Endothelial cell of umbilical vein (primary cell): Measurements from ENCODE around the gene LCN6. TPM values are rescaled to one million over a fixed set of nuclear protein-coding genes. Genes with fewer than 3 reads are reported as not detected.

Experiments
- BruUV-seq: library from RNA; stranded (reverse); fragments of 400-500 nt; replicated peaks from 2 replicates; lab custom pipeline; 2021; lab: Mats Ljungman, UMichigan
- CTCF ChIA-PET: fragments of 300-600, 350-600 bp; sonication (Branson Sonifier 250); formaldehyde crosslinking; loops from one replicate; lab custom pipeline; 2021; ENCODE audit warnings: antibody characterized with exemption, inconsistent platforms; lab: Charles Lee
- POLR2A ChIA-PET: fragments of 300-600, 350-600 bp; sonication (Branson Sonifier 250); formaldehyde crosslinking; loops from one replicate; lab custom pipeline; 2021; ENCODE audit warnings: antibody characterized with exemption, inconsistent platforms; lab: Charles Lee
- DNase-seq: peaks from one replicate; pipeline ENCODE4 v3.0.0-alpha.2; 2011; ENCODE audit warnings: low read depth, low spot score
- FAIRE-seq: peaks from 2 replicates; lab custom pipeline; 2011; peaks lifted over from hg19 to GRCh38; lab: Jason Lieb, UNC
- H2AFZ ChIP-seq: 2 replicates; pipeline ENCODE4 v1.6.0; 2012; ENCODE audit warnings: low read depth, low read length, control low read depth, inconsistent platforms
- H3K27ac ChIP-seq: 2 replicates; pipeline ENCODE4 v1.5.1; 2011; ENCODE audit warnings: low read depth, mild to moderate bottlenecking, control low read depth, low read length, moderate library complexity; ENCODE audit not compliant: insufficient read depth
- H3K27me3 ChIP-seq, 2 experiments: 2 replicates each; pipeline versions ENCODE4 v1.6.0 to v1.6.1; 2011; ENCODE audit warnings: low read length in 2 of 2, mixed read lengths in 1 of 2; ENCODE audit not compliant: control insufficient read depth in 2 of 2, insufficient read depth in 2 of 2
- H3K36me3 ChIP-seq, 2 experiments: 2 replicates in 1 of 2; 3 replicates in 1 of 2; pipeline ENCODE4 v1.5.1; 2011; ENCODE audit warnings: low read length in 2 of 2, mild to moderate bottlenecking in 1 of 2, moderate library complexity in 1 of 2; ENCODE audit not compliant: control insufficient read depth in 2 of 2, insufficient read depth in 2 of 2; ENCODE audit errors: extremely low read depth in 1 of 2
- H3K4me1 ChIP-seq: 3 replicates; pipeline ENCODE4 v1.5.1; 2011; ENCODE audit warnings: mild to moderate bottlenecking, low read length; ENCODE audit not compliant: control insufficient read depth, insufficient read depth; ENCODE audit errors: extremely low read depth
- H3K4me2 ChIP-seq: 2 replicates; pipeline ENCODE4 v1.6.1; 2011; ENCODE audit warnings: low read length, control low read depth, mixed read lengths; ENCODE audit not compliant: insufficient read depth
- H3K4me3 ChIP-seq, 3 experiments: fragments of 200-600 bp in 1 of 3; sonication (generic), shearing (Covaris generic) in 1 of 3; replicated peaks in 1 of 3; 2 replicates each; pipeline ENCODE4 v1.5.1; 2011 to 2016; ENCODE audit warnings: control low read depth in 3 of 3, low read length in 3 of 3, mild to moderate bottlenecking in 2 of 3, inconsistent platforms in 1 of 3, low read depth in 1 of 3, moderate library complexity in 1 of 3; ENCODE audit not compliant: insufficient read depth in 1 of 3
- H3K79me2 ChIP-seq: 2 replicates; pipeline ENCODE4 v1.6.0; 2012; ENCODE audit warnings: low read length, inconsistent platforms; ENCODE audit not compliant: control insufficient read depth, insufficient read depth
- H3K9ac ChIP-seq: replicated peaks from 2 replicates; pipeline ENCODE3; 2011; ENCODE audit warnings: low read length, control low read depth; ENCODE audit not compliant: insufficient read depth; ENCODE audit errors: extremely low read depth
- H3K9me1 ChIP-seq: replicated peaks from 3 replicates; pipeline ENCODE4 v1.6.0; 2011; ENCODE audit warnings: mild to moderate bottlenecking, low read length; ENCODE audit not compliant: control insufficient read depth, insufficient read depth; ENCODE audit errors: extremely low read depth
- H3K9me3 ChIP-seq: replicated peaks from 2 replicates; pipeline ENCODE4 v1.5.1; 2012; ENCODE audit warnings: low read length, inconsistent platforms; ENCODE audit not compliant: control insufficient read depth, insufficient read depth
- H4K20me1 ChIP-seq: replicated peaks from 2 replicates; pipeline ENCODE3; 2011; ENCODE audit warnings: mild to moderate bottlenecking, low read length; ENCODE audit not compliant: control insufficient read depth, insufficient read depth; ENCODE audit errors: extremely low read depth
- EZH2 ChIP-seq: IDR thresholded peaks from 2 replicates; pipeline ENCODE4 v1.6.1; 2012; ENCODE audit warnings: borderline replicate concordance, low read depth, mild to moderate bottlenecking, moderate library complexity, low read length, inconsistent platforms; ENCODE audit not compliant: severe bottlenecking
- FOS ChIP-seq: IDR thresholded peaks from 2 replicates; pipeline ENCODE4 v1.6.1; 2011; ENCODE audit warnings: mild to moderate bottlenecking, low read length, moderate library complexity, borderline replicate concordance; ENCODE audit not compliant: insufficient read depth
- GATA2 ChIP-seq: IDR thresholded peaks from 2 replicates; pipeline ENCODE4 v1.7.0; 2011; ENCODE audit warnings: low read depth, mild to moderate bottlenecking, moderate library complexity, mixed read lengths, low read length; ENCODE audit not compliant: insufficient read length, insufficient read depth
- JUN ChIP-seq: IDR thresholded peaks from 2 replicates; pipeline ENCODE4 v1.6.1; 2011; ENCODE audit warnings: borderline replicate concordance, low read depth; ENCODE audit not compliant: insufficient read length, insufficient read depth
- MYC ChIP-seq: IDR thresholded peaks from one replicate; pipeline ENCODE4 v1.6.1; 2011; ENCODE audit warnings: mild to moderate bottlenecking, low read depth, low read length
- POLR2A ChIP-seq: IDR thresholded peaks from 2 replicates; pipeline ENCODE4 v1.6.1; 2012; ENCODE audit warnings: low read depth, mild to moderate bottlenecking, control low read depth, low read length
- POLR2AphosphoS5 ChIP-seq: IDR thresholded peaks from 2 replicates; pipeline ENCODE4 v1.6.1; 2012; ENCODE audit warnings: low read depth, mild to moderate bottlenecking, control low read depth, low read length, moderate library complexity; ENCODE audit not compliant: insufficient read depth
- dilution Hi-C: fragments of 300-500 bp; cut with MboI; formaldehyde crosslinking; loops from one replicate; pipeline ENCODE4 v1.15.0; 2019; ENCODE audit warnings: low sequenced_read_pairs; ENCODE audit not compliant: extremely low pct_ligation_motif_present
- intact Hi-C: fragments of 100-400 bp; cut with micrococcal nuclease; formaldehyde crosslinking; loops from one replicate; pipeline ENCODE4 v1.10.0; 2022
- polyA plus RNA-seq, 4 experiments: library from polyadenylated mRNA; depleted of rRNA in 3 of 4; stranded (reverse) in 3 of 4; unstranded in 1 of 4; fragments of >200 nt; gene quantifications; 2 replicates each; pipeline versions ENCODE4 v1.2.1 to v1.2.3, GENCODE V29; 2011 to 2012; ENCODE audit warnings: missing spikeins in 1 of 4
- total RNA-seq: library from RNA; stranded (reverse); gene quantifications from 2 replicates; pipeline ENCODE4 v1.2.3, GENCODE V29; 2021
- TF ChIP-seq, protein P1 (sequence below), 2 donors: IDR thresholded peaks; 1 replicate in 1 of 2; 2 replicates in 1 of 2; pipeline ENCODE4 v1.5.1; 2011; ENCODE audit warnings: low read length in 2 of 2, mild to moderate bottlenecking in 2 of 2, moderate library complexity in 2 of 2, control low read depth in 1 of 2, inconsistent platforms in 1 of 2, low read depth in 1 of 2; ENCODE audit not compliant: insufficient read depth in 1 of 2; ENCODE audit errors: extremely low read depth in 1 of 2
- TF ChIP-seq, protein P2 (sequence below): IDR thresholded peaks from 2 replicates; pipeline ENCODE4 v1.6.1; 2011; ENCODE audit not compliant: insufficient read depth, insufficient read length

The LCN6 gene
- total and polyA plus RNA-seq, 2 donors (not counting 3 experiments of a cell fraction or from before 2014, with no cell fraction given) = 0.17 TPM; not detected in 1

DNA sequence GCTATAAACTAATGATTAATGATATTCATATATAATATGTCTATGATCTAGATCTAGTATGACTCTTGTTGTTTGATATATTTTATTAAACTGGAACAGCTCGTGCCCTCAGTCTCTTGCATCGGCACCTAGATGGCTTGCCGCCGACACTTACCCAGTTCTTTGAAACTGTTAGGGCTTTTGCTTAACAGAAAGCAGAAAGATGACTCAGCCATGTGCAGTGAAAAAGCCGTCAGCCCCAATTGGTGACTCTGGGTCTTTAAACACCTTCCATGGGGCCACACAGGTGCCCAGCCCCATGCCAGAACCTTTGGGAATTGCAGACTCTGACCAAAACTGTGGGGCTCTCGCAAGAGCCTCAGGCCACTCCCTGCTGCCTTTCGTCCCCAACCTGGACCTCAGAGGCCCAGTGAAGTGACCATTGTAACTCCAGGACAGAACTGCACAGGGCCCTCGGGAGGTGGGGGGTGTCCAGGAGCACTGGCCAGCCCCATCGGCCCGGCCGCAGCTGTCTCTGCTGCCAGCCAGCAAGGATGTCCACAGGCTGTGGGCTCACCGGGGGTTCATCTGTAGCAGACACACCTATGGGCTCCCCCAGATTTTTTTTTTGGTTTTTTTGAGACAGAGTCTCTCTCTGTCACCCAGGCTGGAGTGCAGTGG lies 13.4 kb downstream of the LCN6 start:
- no peak overlapping the region for H2AFZ ChIP-seq
- no peak overlapping the region for H3K4me2 ChIP-seq
- no peaks in the 10 kb centered on the region for H3K9me3 ChIP-seq
- dilution Hi-C loops = no loop called here
- intact Hi-C loops = no loop called here
- H3K36me3 ChIP-seq = no peaks in the 10 kb centered on the region
- H3K79me2 ChIP-seq = peaks cover 5% of the 10 kb centered on the region
- ChIA-PET CTCF (no interaction called here), POLR2A (no interaction called here)
- H3K27ac ChIP-seq = no peak overlapping the region
- no peaks in the 10 kb centered on the region for H3K9me1 ChIP-seq
- no TSS peak for BruUV-seq
- H4K20me1 ChIP-seq = no peaks in the 10 kb centered on the region
- H3K4me1 ChIP-seq = peaks cover 2% of the 10 kb centered on the region
- no peak overlapping the region for H3K9ac ChIP-seq
- DNase-seq (no peak), FAIRE-seq (no peak)
- TF ChIP-seq JUN (no peak), EZH2 (no peak), POLR2AphosphoS5 (no peak), FOS (no peak), GATA2 (no peak), MYC (no peak), POLR2A (no peak)
- TF ChIP-seq, protein P1, sequence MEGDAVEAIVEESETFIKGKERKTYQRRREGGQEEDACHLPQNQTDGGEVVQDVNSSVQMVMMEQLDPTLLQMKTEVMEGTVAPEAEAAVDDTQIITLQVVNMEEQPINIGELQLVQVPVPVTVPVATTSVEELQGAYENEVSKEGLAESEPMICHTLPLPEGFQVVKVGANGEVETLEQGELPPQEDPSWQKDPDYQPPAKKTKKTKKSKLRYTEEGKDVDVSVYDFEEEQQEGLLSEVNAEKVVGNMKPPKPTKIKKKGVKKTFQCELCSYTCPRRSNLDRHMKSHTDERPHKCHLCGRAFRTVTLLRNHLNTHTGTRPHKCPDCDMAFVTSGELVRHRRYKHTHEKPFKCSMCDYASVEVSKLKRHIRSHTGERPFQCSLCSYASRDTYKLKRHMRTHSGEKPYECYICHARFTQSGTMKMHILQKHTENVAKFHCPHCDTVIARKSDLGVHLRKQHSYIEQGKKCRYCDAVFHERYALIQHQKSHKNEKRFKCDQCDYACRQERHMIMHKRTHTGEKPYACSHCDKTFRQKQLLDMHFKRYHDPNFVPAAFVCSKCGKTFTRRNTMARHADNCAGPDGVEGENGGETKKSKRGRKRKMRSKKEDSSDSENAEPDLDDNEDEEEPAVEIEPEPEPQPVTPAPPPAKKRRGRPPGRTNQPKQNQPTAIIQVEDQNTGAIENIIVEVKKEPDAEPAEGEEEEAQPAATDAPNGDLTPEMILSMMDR (IDR thresholded peaks at IDR 0.05; ENCODE audit: extremely low read depth in 1 of 2, insufficient read depth in 1 of 2, low read depth in 1 of 2, low read length in 2 of 2) = no peak
- TF ChIP-seq, protein P2, sequence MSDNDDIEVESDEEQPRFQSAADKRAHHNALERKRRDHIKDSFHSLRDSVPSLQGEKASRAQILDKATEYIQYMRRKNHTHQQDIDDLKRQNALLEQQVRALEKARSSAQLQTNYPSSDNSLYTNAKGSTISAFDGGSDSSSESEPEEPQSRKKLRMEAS = no peak
- no peak overlapping the region for H3K4me3 ChIP-seq
- no peaks in the 10 kb centered on the region for H3K27me3 ChIP-seq
